Keratinocyte (primary cell): ENCODE data around the gene ACTN1.

Experiments used
- CTCF ChIP-seq, 3 experiments: IDR thresholded peaks in 1 of 3; conservative IDR thresholded peaks in 1 of 3; optimal IDR thresholded peaks in 1 of 3; 2 replicates in 2 of 3; 3 replicates in 1 of 3; pipeline versions ENCODE3 to v1.5.1; 2011; ENCODE audit warnings: low read length in 3 of 3, mild to moderate bottlenecking in 3 of 3, moderate library complexity in 2 of 3, control low read depth in 1 of 3, inconsistent platforms in 1 of 3; ENCODE audit not compliant: insufficient read depth in 2 of 3; ENCODE audit errors: extremely low read depth in 1 of 3
- EZH2 ChIP-seq: IDR thresholded peaks from one replicate; pipeline ENCODE4 v1.6.1; 2012; ENCODE audit warnings: inconsistent platforms, mild to moderate bottlenecking, low read length, moderate library complexity

- TF ChIP-seq CTCF (optimal IDR thresholded peaks at IDR 0.05 in 1 of 3, IDR thresholded peaks at IDR 0.05 in 1 of 3, conservative IDR thresholded peaks at IDR 0.05 in 1 of 3; ENCODE audit: extremely low read depth in 1 of 3, insufficient read depth in 2 of 3, low read length in 3 of 3) (no peak), EZH2 (no peak)
Observed at GRCh38 chr14:68951035-68951797, 27.9 kb downstream of the ACTN1 start.
